Measurements from ENCODE around the gene COIL.

DNA sequence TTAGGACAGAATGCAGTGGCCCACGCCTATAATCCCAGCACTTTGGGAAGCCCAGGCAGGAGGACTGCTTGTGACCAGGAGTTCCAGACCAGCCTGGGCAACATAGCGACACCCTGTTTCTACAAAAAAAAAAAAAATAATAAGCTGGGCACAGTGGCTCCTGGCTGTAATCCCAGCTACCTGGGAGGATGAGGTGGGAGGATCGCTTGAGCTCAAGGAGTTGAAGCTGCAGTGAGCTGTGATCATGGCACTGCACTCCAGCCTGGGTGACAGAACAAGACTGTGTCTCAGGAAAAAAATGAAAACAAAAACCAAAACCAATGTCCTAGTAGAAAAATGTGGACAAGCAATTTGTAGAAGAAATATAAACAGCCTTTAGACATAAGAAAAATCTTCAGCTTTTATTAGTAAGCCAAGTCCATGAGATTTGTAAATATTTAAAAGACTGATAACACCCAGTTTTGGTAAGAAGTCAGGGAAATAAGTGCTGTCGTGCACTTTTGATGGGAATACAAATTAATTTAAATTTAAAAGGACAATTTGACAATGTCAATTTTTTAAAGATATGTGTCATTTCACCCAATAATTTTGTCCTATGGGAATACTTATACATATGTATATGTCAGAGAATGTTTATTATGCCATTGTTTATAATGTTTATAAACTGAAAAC is 28.2 kb upstream of the COIL start:
- TF ChIP-seq POLR2A (IDR thresholded peaks at IDR 0.05; ENCODE audit: low read depth, low read length) = no peak
- no peak for TF ChIP-seq POLR2AphosphoS5 (IDR thresholded peaks at IDR 0.05; ENCODE audit: low read depth, low read length)
